ENCODE data around the gene PBXIP1. TPM values are rescaled to one million over a fixed set of nuclear protein-coding genes. Genes with fewer than 3 reads are reported as not detected.

The PBXIP1 gene
- total and polyA plus RNA-seq, 2 of the 13 experiments (the other 11 are each of a cell fraction or from before 2014, with no cell fraction given) = 16.3 to 31.9 TPM

GRCh38 chr1:154931940-154932487, 23.9 kb downstream of the PBXIP1 start:
- Histone ChIP-seq H2AFZ (ENCODE audit: low read length) (no peak overlapping the region), H4K20me1 (ENCODE audit: insufficient read depth, low read length) (no peaks in the 10 kb centered on the region), H3K79me2 (ENCODE audit: insufficient read depth, low read length) (no peaks in the 10 kb centered on the region), H3K4me1 (ENCODE audit: insufficient read depth, low read length) (peaks cover 41% of the 10 kb centered on the region), H3K4me2 (ENCODE audit: low read depth, low read length) (peak overlapping the region; percentile 78), H3K27ac (ENCODE audit: extremely low read length, insufficient read depth, low read length) (peak overlapping the region; percentile 96), H3K9ac (ENCODE audit: insufficient read depth, low read depth, low read length) (peak overlapping the region; percentile 76), H3K36me3 (replicated peaks in 1 of 2; ENCODE audit: control insufficient read depth in 1 of 2, insufficient read depth in 2 of 2, low read length in 2 of 2) (no peaks in the 10 kb centered on the region; a peak in 1 of 5 replicates), H3K9me3 (ENCODE audit: low read length) (no peaks in the 10 kb centered on the region), H3K4me3 (replicated peaks in 1 of 3; ENCODE audit: insufficient read depth in 1 of 3, low read depth in 2 of 3, low read length in 3 of 3) (peak overlapping the region in 2 of 3 experiments; percentile 20 to 57; a peak in 3 of 6 replicates), H3K27me3 (ENCODE audit: control insufficient read depth in 1 of 2, insufficient read depth in 2 of 2, low read length in 2 of 2) (no peaks in the 10 kb centered on the region)
- intact Hi-C loops (cut with micrococcal nuclease; ENCODE audit: unreplicated experiment) (no loop called here), in situ Hi-C loops (cut with HindIII; ENCODE audit: extremely low pct_ligation_motif_present, low pct_unique_long_range_greater_than_20kb) (no loop called here)
- ChIA-PET POLR2A (interaction anchor here (0.6 to 1.9 kb wide), 18 partner anchors 9 to 373 kb away, joined by 3 to 21 read pairs (median 4); partner anchors contain the start of genes FLAD1, PBXIP1, PYGO2 and SHC1), CTCF (ENCODE audit: low intra/inter-chr PET ratio, low total read pairs) (no interaction called here)
- ATAC-seq (peak; percentile 84), FAIRE-seq (peak; percentile 85), DNase-seq (ENCODE audit: low spot score) (peak; percentile 85)
- BruUV-seq (replicated peaks) = no TSS peak
- 2% methylated on average over 10 of the region's 11 CpGs for WGBS (ENCODE audit: low lambda C conversion rate)
- TF ChIP-seq MBNL3 (CRISPR knock-in tag; conservative IDR thresholded peaks at IDR 0.05) (no peak), CREM (IDR thresholded peaks at IDR 0.05) (peak; percentile 47), CREM (CRISPR knock-in tag; IDR thresholded peaks at IDR 0.05) (no peak), CEBPZ (IDR thresholded peaks at IDR 0.05; ENCODE audit: low read length) (no peak), ZKSCAN5 (CRISPR knock-in tag; IDR thresholded peaks at IDR 0.05) (no peak), ZNF816 (CRISPR knock-in tag; IDR thresholded peaks at IDR 0.05; ENCODE audit: borderline replicate concordance) (peak; percentile 42; the same call in 1 of the 2 replicates), ZNF512 (CRISPR knock-in tag; IDR thresholded peaks at IDR 0.05) (no peak), CREB1 (IDR thresholded peaks at IDR 0.05) (peak; percentile 25; the same call in 1 of the 2 replicates), CREB1 (CRISPR knock-in tag; IDR thresholded peaks at IDR 0.05) (peak; percentile 51), FOXO4 (CRISPR knock-in tag; conservative IDR thresholded peaks at IDR 0.05) (no peak), ZNF30 (CRISPR knock-in tag; IDR thresholded peaks at IDR 0.05) (no peak), RFX3 (CRISPR knock-in tag; IDR thresholded peaks at IDR 0.05) (no peak), SNAPC4 (CRISPR knock-in tag; IDR thresholded peaks at IDR 0.05) (0 out of 2 replicates have a peak, but pooled peaks have one; percentile 24), KMT2B (CRISPR knock-in tag; IDR thresholded peaks at IDR 0.05) (no peak)
